Testis (tissue), 2 donors: ENCODE data around the gene ASB3.

Experiments
- POLR2A ChIP-seq: fragments of 450-650 bp; IDR thresholded peaks from one replicate; pipeline ENCODE4 v1.6.1; 2017; ENCODE audit warnings: antibody characterized with exemption, mild to moderate bottlenecking, moderate library complexity
- TF ChIP-seq, protein P1 (sequence below), 3 experiments: fragments of 450-650 bp in 2 of 3; fragments of 200-600 bp in 1 of 3; sonication (generic) in 1 of 3; IDR thresholded peaks; one replicate each; pipeline ENCODE4 v1.5.1; 2016 to 2019; ENCODE audit warnings: antibody characterized with exemption in 3 of 3, mild to moderate bottlenecking in 2 of 3, moderate library complexity in 1 of 3

DNA sequence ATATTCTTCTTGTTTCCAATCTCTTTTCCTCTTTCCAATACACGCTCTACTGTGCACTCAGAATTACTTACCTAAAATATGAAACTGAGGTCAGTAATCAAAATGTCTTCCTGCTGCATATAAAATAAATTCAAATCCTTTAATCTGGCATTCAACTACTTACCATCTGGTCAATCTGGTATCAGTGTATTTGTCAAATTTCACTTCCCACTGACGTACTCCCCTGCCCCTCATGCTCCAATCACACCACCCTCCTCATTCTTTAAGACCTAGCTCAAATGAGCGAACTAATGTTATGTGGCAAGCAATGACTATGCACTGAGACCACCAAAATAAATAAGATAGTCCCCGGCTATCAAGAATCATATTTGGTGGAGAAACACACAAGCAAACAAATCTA is 6.7 kb downstream of the ASB3 start:
- TF ChIP-seq, protein P1, sequence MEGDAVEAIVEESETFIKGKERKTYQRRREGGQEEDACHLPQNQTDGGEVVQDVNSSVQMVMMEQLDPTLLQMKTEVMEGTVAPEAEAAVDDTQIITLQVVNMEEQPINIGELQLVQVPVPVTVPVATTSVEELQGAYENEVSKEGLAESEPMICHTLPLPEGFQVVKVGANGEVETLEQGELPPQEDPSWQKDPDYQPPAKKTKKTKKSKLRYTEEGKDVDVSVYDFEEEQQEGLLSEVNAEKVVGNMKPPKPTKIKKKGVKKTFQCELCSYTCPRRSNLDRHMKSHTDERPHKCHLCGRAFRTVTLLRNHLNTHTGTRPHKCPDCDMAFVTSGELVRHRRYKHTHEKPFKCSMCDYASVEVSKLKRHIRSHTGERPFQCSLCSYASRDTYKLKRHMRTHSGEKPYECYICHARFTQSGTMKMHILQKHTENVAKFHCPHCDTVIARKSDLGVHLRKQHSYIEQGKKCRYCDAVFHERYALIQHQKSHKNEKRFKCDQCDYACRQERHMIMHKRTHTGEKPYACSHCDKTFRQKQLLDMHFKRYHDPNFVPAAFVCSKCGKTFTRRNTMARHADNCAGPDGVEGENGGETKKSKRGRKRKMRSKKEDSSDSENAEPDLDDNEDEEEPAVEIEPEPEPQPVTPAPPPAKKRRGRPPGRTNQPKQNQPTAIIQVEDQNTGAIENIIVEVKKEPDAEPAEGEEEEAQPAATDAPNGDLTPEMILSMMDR (IDR thresholded peaks at IDR 0.05): no peak
- no peak for TF ChIP-seq POLR2A
